ENCODE results near the gene LIN28B.

- TF ChIP-seq ZNF366 (tag by site-specific recombination; conservative IDR thresholded peaks at IDR 0.05) (no peak), ZNF670 (tag by site-specific recombination; IDR thresholded peaks at IDR 0.05; ENCODE audit: low read depth) (no peak), ZEB2 (tag by site-specific recombination; IDR thresholded peaks at IDR 0.05) (no peak), ZNF354C (tag by site-specific recombination; IDR thresholded peaks at IDR 0.05; ENCODE audit: borderline replicate concordance, low read depth) (no peak), YY1 (tag by site-specific recombination; IDR thresholded peaks at IDR 0.05) (no peak), REST (tag by site-specific recombination; IDR thresholded peaks at IDR 0.05) (no peak), ZNF202 (tag by site-specific recombination; IDR thresholded peaks at IDR 0.05; ENCODE audit: borderline replicate concordance) (no peak)
- TF ChIP-seq, protein P1, sequence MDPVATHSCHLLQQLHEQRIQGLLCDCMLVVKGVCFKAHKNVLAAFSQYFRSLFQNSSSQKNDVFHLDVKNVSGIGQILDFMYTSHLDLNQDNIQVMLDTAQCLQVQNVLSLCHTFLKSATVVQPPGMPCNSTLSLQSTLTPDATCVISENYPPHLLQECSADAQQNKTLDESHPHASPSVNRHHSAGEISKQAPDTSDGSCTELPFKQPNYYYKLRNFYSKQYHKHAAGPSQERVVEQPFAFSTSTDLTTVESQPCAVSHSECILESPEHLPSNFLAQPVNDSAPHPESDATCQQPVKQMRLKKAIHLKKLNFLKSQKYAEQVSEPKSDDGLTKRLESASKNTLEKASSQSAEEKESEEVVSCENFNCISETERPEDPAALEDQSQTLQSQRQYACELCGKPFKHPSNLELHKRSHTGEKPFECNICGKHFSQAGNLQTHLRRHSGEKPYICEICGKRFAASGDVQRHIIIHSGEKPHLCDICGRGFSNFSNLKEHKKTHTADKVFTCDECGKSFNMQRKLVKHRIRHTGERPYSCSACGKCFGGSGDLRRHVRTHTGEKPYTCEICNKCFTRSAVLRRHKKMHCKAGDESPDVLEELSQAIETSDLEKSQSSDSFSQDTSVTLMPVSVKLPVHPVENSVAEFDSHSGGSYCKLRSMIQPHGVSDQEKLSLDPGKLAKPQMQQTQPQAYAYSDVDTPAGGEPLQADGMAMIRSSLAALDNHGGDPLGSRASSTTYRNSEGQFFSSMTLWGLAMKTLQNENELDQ (tag by site-specific recombination; IDR thresholded peaks at IDR 0.05; ENCODE audit: low read depth): no peak
- TF ChIP-seq, protein P2, sequence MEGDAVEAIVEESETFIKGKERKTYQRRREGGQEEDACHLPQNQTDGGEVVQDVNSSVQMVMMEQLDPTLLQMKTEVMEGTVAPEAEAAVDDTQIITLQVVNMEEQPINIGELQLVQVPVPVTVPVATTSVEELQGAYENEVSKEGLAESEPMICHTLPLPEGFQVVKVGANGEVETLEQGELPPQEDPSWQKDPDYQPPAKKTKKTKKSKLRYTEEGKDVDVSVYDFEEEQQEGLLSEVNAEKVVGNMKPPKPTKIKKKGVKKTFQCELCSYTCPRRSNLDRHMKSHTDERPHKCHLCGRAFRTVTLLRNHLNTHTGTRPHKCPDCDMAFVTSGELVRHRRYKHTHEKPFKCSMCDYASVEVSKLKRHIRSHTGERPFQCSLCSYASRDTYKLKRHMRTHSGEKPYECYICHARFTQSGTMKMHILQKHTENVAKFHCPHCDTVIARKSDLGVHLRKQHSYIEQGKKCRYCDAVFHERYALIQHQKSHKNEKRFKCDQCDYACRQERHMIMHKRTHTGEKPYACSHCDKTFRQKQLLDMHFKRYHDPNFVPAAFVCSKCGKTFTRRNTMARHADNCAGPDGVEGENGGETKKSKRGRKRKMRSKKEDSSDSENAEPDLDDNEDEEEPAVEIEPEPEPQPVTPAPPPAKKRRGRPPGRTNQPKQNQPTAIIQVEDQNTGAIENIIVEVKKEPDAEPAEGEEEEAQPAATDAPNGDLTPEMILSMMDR (tag by site-specific recombination; IDR thresholded peaks at IDR 0.05): no peak
Observed at GRCh38 chr6:104969785-104970581, 13.1 kb downstream of the LIN28B start.

Measured in HEK293 (cell line).